IPS-18a (cell line): Measurements from ENCODE around the gene ITM2B.

Experiments used
- H3K27ac ChIP-seq: one replicate; pipeline ENCODE4 v1.5.1; 2013; ENCODE audit warnings: low read length
- H3K27me3 ChIP-seq: one replicate; pipeline ENCODE4 v1.6.1; 2013; ENCODE audit warnings: mild to moderate bottlenecking, low read length; ENCODE audit not compliant: control insufficient read depth, insufficient read depth
- H3K36me3 ChIP-seq: one replicate; pipeline ENCODE4 v1.6.1; 2013; ENCODE audit warnings: low read depth, low read length; ENCODE audit not compliant: control insufficient read depth
- H3K4me1 ChIP-seq: one replicate; pipeline ENCODE4 v1.6.1; 2013; ENCODE audit warnings: low read depth, low read length; ENCODE audit not compliant: control insufficient read depth
- H3K4me3 ChIP-seq: one replicate; pipeline ENCODE4 v1.5.1; 2013; ENCODE audit warnings: low read length
- H3K9ac ChIP-seq: one replicate; pipeline ENCODE4 v1.6.1; 2013; ENCODE audit warnings: mild to moderate bottlenecking, low read length, moderate library complexity
- H3K9me3 ChIP-seq: one replicate; pipeline ENCODE4 v1.6.1; 2013; ENCODE audit warnings: low read depth, low read length; ENCODE audit not compliant: control insufficient read depth

Gene ITM2B

DNA sequence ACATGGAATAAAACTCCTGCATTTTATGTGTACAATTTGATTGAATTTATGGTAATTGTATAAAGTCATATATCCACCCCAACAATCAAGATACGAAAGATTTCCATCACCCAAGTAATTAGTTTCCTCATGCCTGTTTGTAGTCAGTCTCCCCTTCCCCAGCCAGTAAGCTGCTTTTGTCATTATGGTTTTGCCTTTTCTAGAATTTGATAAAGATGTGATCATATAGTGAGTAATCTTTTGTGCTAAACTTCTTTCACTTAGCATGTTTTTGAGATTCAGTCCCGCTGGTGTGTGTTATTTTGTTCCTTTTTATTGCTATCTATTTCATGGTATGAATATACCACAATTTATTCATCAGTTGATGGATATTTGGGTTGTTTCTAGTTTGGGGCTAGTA, 16.0 kb downstream of the ITM2B start:
- Histone ChIP-seq H3K4me3 (no peak overlapping the region), H3K4me1 (no peaks in the 10 kb centered on the region), H3K27ac (no peak overlapping the region), H3K27me3 (no peaks in the 10 kb centered on the region), H3K9ac (no peak overlapping the region), H3K9me3 (no peaks in the 10 kb centered on the region), H3K36me3 (peaks cover 5% of the 10 kb centered on the region)

DNA sequence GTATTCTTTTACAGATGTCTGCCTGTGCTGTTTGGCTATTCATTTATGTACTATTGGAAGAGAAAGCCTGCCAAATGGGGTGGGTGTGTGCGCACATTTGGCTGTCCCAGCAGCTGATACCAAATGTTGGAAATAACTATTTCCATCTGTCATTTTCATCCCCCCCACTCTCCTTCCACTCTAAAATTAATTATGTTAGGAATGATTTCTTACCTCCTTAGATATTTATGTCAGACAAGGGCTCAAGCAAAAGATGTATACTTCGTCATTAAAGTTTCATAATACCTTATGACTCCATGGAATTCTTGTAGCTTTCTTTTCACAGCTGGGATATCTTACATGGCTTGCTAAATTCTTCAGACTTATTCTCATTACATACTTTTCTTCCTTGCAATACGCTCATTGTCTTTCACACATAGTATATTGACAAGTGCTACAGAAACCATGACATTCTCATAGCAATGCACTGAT, 18.6 kb downstream of the ITM2B start:
- peaks cover 25% of the 10 kb centered on the region for H3K36me3 ChIP-seq
- no peaks in the 10 kb centered on the region for H3K4me1 ChIP-seq
- no peaks in the 10 kb centered on the region for H3K27me3 ChIP-seq
- H3K4me3 ChIP-seq, result no peak overlapping the region
- no peak overlapping the region for H3K27ac ChIP-seq
- H3K9me3 ChIP-seq, result no peaks in the 10 kb centered on the region
- H3K9ac ChIP-seq, result no peak overlapping the region

DNA sequence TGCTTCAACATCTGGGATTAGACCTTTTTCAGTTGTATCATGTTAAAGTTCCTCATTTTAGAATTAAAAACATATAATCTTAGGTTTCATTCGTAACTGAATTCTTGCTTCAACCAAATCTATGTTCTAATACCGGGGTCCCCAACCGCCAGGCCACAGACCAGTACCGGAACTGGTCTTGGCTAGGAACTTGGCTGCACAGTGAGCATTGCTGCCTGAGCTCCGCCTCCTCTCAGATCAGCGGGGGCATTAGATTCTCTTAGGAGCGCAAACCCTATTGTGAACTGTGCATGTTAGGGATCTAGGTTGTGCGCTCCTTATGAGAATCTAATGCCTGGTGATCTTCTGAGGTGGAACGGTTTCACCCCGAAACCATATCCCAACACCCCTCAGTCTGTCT, 19.2 kb downstream of the ITM2B start:
- H3K4me3 ChIP-seq, result no peak overlapping the region
- no peaks in the 10 kb centered on the region for H3K9me3 ChIP-seq
- H3K27ac ChIP-seq, result no peak overlapping the region
- H3K36me3 ChIP-seq, result peaks cover 28% of the 10 kb centered on the region
- no peak overlapping the region for H3K9ac ChIP-seq
- H3K4me1 ChIP-seq, result no peaks in the 10 kb centered on the region
- no peaks in the 10 kb centered on the region for H3K27me3 ChIP-seq

DNA sequence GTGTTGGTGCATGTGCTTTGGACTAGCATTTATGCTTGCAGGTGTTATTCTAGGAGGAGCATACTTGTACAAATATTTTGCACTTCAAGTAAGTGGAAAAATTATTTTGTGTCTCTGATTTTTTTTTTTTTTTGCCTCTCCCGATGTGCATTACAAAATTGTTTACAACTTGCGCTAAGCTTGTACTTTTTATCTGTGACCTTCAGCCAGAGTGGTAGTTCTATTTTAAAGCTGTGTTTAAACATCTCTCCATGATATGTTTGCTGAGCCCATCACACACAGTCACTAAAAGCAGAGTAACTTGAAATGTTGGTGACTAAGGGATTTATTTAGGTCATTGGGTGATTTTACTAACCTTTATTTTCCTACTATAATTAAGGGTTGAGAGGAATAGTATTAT, 20.8 kb downstream of the ITM2B start:
- peaks cover 43% of the 10 kb centered on the region for H3K36me3 ChIP-seq
- no peak overlapping the region for H3K27ac ChIP-seq
- no peaks in the 10 kb centered on the region for H3K4me1 ChIP-seq

DNA sequence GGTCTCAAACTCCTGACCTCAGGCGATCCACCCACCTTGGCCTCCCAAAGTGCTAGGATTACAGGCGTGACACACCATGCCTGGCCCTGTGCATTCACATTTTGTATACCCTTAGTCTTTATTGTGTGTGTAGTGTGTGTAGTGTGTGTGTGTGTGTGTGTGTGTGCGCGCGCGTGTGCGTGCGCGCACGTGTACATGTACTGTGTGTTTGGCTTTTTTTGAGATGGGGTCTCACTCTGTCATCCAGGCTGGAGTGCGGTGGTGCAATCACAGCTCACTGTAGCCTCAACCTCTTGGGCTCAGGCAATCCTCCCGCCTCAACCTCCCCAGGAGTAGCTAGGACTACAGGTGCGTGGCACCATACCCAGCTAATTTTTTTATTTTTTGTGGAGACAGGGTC, 22.1 kb downstream of the ITM2B start:
- Histone ChIP-seq H3K9me3 (no peaks in the 10 kb centered on the region), H3K9ac (no peak overlapping the region), H3K27ac (no peak overlapping the region), H3K4me1 (no peaks in the 10 kb centered on the region), H3K27me3 (no peaks in the 10 kb centered on the region), H3K4me3 (no peak overlapping the region), H3K36me3 (peaks cover 50% of the 10 kb centered on the region)

More for the DNA sequence above, 20.8 kb downstream of the ITM2B start:
- Histone ChIP-seq H3K4me3 (no peak overlapping the region), H3K9ac (no peak overlapping the region), H3K27me3 (no peaks in the 10 kb centered on the region), H3K9me3 (no peaks in the 10 kb centered on the region)

DNA sequence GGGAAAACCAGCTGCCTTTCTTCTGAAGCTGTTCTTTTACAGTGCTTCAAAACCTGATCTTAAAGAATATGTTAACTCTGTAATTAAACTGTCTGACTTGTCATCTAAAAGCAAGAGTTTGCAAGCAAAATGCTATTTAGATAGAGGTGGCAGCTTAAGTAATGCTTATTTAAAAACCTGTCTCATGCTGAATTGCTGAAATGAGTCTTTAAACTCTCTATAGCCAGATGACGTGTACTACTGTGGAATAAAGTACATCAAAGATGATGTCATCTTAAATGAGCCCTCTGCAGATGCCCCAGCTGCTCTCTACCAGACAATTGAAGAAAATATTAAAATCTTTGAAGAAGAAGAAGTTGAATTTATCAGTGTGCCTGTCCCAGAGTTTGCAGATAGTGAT, 22.9 kb downstream of the ITM2B start:
- no peak overlapping the region for H3K4me3 ChIP-seq
- H3K9me3 ChIP-seq, result no peaks in the 10 kb centered on the region
- H3K4me1 ChIP-seq, result no peaks in the 10 kb centered on the region
- H3K9ac ChIP-seq, result no peak overlapping the region
- H3K27me3 ChIP-seq, result no peaks in the 10 kb centered on the region
- no peak overlapping the region for H3K27ac ChIP-seq
- H3K36me3 ChIP-seq, result peaks cover 50% of the 10 kb centered on the region

DNA sequence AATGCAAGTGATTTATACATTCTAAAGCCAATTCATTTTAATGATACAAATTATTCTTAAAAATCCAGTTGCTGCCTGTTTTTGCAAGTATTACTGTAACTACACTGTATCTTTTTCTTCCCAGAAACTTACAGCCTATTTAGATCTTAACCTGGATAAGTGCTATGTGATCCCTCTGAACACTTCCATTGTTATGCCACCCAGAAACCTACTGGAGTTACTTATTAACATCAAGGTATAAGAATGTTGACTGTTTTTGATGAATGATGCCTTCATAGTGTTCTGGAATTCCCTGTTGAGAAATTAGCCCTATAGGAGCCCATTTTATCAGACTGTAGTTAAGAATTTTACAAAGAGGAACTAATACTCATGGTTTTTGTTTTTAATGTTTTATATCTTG, 25.0 kb downstream of the ITM2B start:
- Histone ChIP-seq H3K9me3 (no peaks in the 10 kb centered on the region), H3K27ac (no peak overlapping the region), H3K36me3 (peaks cover 68% of the 10 kb centered on the region), H3K4me3 (no peak overlapping the region), H3K9ac (no peak overlapping the region), H3K27me3 (no peaks in the 10 kb centered on the region), H3K4me1 (no peaks in the 10 kb centered on the region)

DNA sequence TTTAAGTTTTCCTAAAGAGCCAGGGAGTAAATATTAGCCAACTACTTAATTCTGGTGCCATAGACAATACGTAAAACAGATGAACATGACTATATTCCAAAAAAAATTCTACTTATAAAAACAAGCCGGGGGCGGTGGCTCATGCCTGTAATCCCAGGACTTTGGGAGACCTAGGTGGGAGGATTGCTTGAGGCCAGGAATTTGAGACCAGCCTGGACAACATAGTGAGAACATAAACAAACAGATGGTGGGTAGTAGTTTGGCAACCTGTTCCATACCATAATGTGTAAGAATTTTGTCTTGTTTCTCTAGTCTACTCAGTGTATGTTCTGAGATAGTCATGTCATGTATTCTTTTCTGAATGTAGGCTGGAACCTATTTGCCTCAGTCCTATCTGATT, 25.4 kb downstream of the ITM2B start:
- Histone ChIP-seq H3K9ac (no peak overlapping the region), H3K4me3 (no peak overlapping the region), H3K9me3 (no peaks in the 10 kb centered on the region), H3K4me1 (no peaks in the 10 kb centered on the region), H3K27ac (no peak overlapping the region), H3K36me3 (peaks cover 71% of the 10 kb centered on the region), H3K27me3 (no peaks in the 10 kb centered on the region)

DNA sequence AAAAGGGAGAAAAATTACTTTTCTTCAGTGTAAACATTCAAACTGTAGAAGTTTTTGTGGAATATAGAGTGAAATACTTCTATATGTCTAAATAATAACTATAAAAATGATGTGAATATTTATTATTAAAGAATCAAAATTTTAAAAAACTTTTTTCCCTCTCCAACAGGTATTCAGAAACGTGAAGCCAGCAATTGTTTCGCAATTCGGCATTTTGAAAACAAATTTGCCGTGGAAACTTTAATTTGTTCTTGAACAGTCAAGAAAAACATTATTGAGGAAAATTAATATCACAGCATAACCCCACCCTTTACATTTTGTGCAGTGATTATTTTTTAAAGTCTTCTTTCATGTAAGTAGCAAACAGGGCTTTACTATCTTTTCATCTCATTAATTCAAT, 28.0 kb downstream of the ITM2B start:
- Histone ChIP-seq H3K9ac (no peak overlapping the region), H3K4me1 (no peaks in the 10 kb centered on the region), H3K27me3 (no peaks in the 10 kb centered on the region), H3K27ac (no peak overlapping the region), H3K4me3 (no peak overlapping the region), H3K36me3 (peaks cover 55% of the 10 kb centered on the region), H3K9me3 (no peaks in the 10 kb centered on the region)

DNA sequence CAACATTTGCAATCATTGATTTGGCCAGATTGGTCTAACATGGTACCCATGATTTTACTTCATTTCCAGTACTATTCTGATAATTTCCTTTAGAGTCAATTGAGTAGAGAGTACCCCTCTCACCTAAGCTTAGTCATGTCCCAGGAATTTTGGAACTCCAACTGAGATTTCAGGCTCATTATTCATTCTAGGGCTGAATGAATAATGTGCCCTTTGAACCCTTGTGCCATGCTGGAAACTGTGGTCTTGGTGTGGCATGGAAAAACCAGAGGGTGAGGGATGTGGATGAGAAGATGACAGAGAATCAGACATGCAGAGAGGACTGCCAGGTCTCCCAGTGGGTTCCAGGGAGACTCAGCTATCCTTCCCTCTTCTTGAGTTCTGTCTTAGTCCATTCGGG, 30.2 kb downstream of the ITM2B start:
- peaks cover 38% of the 10 kb centered on the region for H3K36me3 ChIP-seq
- no peaks in the 10 kb centered on the region for H3K27me3 ChIP-seq
- H3K9me3 ChIP-seq, result no peaks in the 10 kb centered on the region
- H3K9ac ChIP-seq, result no peak overlapping the region
- H3K4me1 ChIP-seq, result no peaks in the 10 kb centered on the region
- no peak overlapping the region for H3K4me3 ChIP-seq
- no peak overlapping the region for H3K27ac ChIP-seq

DNA sequence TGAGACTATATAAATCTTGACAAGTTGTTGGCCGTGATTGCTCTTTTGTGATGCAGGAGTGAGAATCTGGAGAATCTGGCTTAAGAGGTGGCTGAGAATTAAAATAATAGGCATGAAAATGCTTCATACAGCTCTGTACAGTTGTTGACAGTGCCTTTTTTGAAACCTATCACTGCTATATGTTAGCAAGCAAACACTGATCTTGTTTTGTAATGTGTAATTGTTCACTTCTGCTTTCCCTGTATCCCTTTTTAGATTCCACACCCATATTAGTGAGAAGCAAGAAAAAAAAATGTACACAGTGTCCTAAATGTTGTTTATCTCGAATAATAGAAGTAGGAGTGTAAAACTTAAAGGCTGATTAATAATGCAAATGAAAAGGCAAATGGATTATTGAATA, 31.1 kb downstream of the ITM2B start:
- no peaks in the 10 kb centered on the region for H3K9me3 ChIP-seq
- H3K4me3 ChIP-seq, result no peak overlapping the region
- no peaks in the 10 kb centered on the region for H3K27me3 ChIP-seq
- H3K9ac ChIP-seq, result no peak overlapping the region
- H3K4me1 ChIP-seq, result no peaks in the 10 kb centered on the region
- peaks cover 29% of the 10 kb centered on the region for H3K36me3 ChIP-seq
- H3K27ac ChIP-seq, result no peak overlapping the region

DNA sequence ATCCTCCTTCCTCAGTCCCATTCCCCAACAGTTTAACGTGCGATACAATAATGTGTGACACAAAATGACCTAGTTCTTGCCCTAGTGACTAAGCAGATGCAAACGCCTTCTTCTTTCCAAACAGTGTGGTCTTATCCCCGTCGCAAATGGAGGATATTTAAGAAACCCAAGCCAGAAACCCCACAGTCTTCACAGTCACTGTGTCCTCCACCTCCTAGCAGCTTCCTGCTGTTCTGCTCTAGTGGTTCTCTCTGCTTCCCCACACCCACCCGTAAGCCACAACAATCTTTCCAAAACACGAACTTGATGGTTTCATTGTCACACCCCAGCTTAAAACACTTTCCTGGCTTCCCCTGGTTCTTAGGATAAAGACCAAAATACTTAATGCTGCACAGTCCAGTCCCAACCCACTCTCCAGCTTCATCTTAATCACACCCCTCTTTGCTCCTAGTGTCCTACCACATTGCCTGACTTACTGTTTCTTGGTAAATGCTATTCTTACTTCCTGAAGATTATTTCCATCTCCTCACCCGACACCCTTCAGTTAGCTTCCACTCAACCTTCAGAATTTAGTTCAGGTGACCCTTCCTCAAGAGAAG, 32.3 kb downstream of the ITM2B start:
- Histone ChIP-seq H3K9me3 (no peaks in the 10 kb centered on the region), H3K4me3 (no peak overlapping the region), H3K36me3 (peaks cover 24% of the 10 kb centered on the region), H3K9ac (no peak overlapping the region), H3K4me1 (no peaks in the 10 kb centered on the region), H3K27me3 (no peaks in the 10 kb centered on the region), H3K27ac (no peak overlapping the region)
